Fibroblast of skin of left biceps (primary cell): ENCODE measurements around the gene HSBP1L1.

Experiments used
- DNase-seq, 2 experiments: peaks; one replicate each; pipeline ENCODE4 v3.0.0-alpha.2; 2013; ENCODE audit warnings: low read depth in 2 of 2

The HSBP1L1 gene

DNA sequence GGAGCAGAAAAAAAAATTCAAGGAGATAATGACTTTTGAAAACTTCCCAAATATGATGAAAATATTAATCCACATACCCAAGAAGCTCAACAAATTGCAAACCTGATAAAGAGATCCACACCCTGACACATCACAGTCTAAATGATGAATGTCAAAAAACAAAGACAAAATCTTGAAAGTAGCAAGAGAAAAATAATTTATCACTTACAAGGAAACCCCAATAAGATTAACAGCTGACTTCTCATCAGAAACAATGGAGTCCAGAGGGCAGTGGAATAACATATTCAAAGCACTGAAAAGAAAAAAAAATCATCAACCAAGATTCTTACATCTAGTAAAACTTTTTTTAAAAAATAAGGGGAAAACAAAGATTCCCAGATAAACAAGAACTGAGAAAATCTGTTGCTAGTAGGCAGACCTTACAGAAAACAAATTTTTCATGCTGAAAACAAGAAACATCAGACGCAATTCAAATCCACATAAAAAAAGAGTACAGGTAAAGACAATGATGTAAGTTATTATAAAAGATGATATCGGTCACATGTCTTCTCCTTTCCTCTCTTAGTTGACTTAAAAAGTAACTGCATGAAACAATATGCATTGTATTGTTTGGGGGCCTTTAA, 34.3 kb upstream of the HSBP1L1 start:
- DNase-seq: no peak

GRCh38 chr18:79931475-79931874, 33.0 kb upstream of the HSBP1L1 start:
- DNase-seq: no peak

GRCh38 chr18:79932907-79933306, 31.5 kb upstream of the HSBP1L1 start:
- DNase-seq: no peak

GRCh38 chr18:79933765-79934164, 30.7 kb upstream of the HSBP1L1 start:
- DNase-seq: peak; percentile 43 to 45

DNA sequence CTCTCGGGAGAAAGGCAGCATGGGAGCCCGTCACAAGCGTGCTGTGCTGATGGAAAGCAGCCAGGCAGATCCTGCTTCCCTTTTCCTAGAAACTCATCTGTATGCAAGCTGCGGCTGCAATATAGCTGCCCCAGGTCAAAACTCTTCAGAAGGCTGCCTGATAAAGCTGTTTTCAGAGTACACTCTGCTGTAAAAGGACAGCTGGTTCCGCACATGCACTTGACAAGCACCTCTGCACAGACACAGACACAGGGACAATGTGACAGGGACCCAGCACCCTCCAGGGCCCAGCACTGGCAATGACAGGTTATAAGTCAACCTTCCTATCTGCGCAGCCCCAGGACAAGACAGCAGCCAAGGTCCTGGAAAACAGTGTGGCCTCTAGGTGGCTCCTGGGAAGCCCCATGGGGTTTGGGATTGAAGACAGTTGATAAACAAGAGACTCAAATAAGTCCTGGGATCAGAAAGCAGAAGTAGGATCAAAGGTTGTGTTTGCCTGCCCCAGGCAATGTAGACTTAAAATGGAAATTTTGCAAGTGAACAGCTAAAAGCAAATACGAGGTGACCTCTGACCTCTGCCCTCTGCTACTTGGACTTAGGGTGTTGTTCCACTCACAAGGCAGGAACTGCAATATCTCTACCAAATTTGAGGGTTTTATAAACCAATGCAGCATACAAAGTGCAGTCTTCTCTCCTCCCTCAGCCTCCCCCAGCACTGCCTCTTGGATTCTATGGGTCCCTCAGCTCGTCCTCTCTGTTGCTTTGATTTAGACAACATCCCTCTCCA, 29.9 kb upstream of the HSBP1L1 start:
- DNase-seq: no peak

DNA sequence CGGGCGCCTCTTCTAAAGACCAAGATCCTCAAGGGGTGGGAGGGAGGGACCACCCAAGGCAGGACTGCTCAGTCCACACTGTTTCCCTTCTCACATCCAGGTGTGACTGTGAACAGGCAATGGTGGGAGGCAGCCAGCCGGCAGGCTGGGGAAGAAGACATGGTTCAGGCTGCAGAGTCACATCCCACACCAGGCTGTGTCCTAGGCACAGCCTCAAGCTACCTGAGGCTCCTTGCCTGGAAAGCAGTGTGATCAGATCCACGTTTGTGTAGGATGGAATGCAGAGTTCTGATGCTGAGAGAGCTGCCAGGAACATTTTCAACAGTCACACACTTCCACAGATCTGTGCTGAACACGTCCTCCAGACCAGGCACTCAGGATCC, 29.4 kb upstream of the HSBP1L1 start:
- no peak for DNase-seq

DNA sequence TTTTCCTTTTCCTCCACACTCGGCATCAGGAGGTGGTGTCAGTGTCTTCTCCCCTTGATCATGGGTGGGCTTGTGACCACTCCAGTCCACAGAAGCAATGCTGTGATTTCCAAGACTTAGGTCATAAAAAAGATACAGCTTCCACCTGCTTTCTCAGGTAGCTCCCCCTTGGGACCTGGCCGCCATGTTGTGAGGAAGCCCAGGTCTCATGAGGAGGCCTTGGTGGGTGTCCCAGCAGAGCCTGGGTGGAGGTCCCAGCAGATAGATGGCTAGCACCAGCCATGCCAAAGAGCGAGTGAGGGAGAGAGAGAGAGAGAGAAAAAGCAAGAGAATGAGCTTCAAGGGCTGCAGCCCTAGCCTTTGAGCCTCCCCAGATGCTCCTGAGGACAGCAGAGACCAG, 28.9 kb upstream of the HSBP1L1 start:
- no peak for DNase-seq

DNA sequence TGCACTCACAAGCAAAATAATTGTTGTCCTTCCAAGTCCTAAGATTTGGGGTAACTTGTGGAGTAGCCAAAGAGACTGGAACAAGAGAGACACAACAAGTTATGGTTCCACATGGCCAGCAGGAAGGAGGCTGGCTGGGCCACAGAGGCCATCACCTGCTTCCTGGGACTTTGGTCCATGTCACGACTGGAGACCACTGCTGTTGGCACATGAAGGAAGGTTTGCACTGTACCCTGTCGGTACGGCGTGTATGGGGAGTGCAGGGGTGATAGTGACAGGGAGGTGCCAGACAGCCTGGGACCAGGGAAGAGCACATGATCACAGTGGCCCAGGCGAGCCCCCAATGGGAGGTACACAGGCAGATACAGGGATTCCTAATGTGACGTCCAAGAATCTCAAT, 28.5 kb upstream of the HSBP1L1 start:
- DNase-seq: no peak

GRCh38 chr18:79936641-79937040, 27.8 kb upstream of the HSBP1L1 start:
- no peak for DNase-seq

- DNase-seq: no peak
Observed at GRCh38 chr18:79937103-79937860, 27.2 kb upstream of the HSBP1L1 start.

DNA sequence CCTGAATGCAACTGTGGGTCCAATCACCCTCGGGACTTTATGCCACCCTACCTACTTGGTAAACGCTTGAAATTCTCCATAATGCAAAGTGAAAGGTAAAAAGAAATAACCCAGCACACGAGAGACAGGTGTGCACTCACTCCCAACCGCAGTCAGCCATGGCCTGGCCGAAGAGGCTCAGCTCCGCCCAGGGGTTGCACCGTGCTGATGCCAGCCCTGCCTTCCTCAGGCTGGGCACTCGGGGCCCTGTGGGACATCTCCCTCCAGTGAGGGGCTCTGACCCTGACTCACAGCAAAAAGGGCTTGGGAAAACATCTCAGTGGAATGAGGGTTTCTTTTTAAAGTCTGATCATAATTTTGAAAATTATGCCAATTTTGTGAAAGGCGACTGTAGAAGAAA, 26.2 kb upstream of the HSBP1L1 start:
- DNase-seq: no peak

- no peak for DNase-seq
Observed at GRCh38 chr18:79939096-79939495, 25.3 kb upstream of the HSBP1L1 start.

DNA sequence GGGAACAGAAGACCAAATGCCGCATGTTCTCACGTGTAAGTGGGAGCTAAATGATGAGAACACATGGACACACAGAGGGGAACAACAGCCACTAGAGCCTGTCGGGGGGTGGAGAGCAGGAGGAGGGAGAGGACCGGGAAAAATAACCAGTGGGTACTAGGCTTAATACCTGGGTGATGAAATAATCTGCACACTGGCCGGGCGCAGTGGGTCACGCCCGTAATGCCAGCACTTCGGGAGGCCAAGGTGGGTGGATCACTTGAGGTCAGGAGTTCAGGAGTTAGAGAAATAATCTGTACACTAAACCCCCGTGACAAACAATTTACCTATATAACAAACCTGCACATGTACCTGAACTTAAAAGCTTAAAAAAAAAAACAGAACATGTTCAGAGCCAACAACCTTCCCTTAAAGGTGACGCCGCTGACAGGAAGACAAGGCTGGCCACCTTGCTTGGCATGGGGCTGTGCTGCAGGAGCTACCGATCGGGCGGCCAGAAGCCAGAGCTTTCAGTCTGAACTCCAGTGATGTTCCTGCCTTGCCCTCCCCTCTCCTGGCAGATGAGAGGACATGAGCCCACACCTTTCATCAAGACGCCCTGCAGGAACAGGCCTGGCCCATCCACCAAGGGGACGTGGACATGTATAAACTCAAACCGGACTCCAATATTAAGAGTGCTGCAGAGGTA, 24.2 kb upstream of the HSBP1L1 start:
- DNase-seq: no peak

- DNase-seq: no peak
Observed at GRCh38 chr18:79940814-79941472, 23.5 kb upstream of the HSBP1L1 start.

- no peak for DNase-seq
Observed at GRCh38 chr18:79941473-79942119, 22.8 kb upstream of the HSBP1L1 start.

DNA sequence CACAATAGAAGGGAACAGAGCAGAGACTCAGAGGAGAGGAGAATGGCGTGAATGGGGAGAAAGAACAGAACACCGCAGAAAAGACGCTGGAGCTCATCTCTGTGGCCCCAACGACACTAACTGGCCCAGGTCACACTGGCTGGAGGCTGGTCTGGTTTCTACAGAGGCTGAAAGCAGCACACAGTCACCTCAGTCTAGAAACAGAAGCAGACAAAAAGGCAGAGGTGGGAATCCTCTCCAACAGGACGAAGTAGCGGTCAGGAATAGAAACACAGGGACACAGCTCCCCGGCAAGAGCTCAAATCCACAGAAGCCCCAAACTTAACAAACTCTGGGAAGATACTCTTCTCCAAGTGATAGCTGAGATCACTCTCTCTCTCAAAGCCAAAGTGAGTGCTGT, 22.2 kb upstream of the HSBP1L1 start:
- no peak for DNase-seq

DNA sequence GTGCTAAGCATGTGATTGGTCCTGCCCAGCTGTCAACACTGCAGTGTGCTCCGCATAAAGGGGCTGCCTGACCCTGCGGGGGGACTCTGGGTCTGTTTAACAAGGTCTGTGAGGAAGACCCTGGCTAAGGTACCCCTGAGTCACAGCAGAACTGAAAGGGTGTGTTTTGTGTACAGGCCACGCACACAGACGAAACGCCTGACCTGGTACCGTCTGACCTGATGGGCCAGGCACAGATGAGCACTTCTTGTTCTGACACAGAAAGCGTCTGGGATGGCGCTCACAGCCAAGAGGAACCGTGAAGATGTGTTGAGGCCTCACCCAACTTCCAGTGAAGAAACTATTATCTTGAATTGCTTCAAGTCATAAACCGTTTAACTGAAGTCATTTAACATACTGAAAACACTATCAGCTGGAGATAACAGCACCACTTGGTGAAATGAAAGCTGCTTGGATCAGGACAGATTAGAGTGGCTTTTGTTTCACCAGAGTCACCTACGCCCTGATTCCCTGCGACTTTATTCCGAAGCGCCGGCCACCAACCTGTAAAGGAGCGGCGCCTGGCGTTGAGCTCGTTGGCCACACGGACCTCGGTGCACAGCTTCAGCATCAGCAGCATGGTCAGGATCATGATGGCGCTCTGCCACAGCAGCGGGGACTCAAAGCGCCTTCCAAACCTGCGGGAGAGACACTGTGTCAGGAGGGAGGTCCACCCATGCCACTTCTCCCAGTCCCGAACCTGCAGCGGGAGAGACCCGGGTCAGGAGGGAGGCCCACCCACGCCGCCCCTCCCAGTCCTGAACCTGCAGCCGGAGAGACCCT, 21.4 kb upstream of the HSBP1L1 start:
- no peak for DNase-seq

- no peak for DNase-seq
Observed at GRCh38 chr18:79943608-79944125, 20.8 kb upstream of the HSBP1L1 start.

GRCh38 chr18:79944126-79944731, 20.2 kb upstream of the HSBP1L1 start:
- DNase-seq: no peak

DNA sequence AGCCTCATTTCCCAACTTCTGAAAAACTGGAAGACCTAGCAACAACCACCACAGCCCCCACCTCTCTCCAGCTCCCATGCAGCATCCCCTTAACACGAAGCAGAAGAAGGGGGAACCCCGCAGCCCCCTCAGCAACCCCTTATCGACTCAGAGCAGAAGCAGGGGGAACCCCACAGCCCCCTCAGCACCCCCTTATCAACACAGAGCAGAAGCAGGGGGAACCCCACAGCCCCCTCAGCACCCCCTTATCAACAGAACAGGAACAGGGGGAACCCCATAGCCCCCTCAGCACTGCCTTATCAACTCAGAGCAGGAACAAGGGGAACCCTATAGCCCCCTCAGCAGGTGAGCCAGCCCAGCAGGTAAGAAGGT, 19.7 kb upstream of the HSBP1L1 start:
- DNase-seq: no peak
